LNCAP (cell line): ENCODE data around the gene LINC01488.

Experiments
- TF ChIP-seq, protein P1 (sequence below): fragments of 450-650 bp; IDR thresholded peaks from 2 replicates; pipeline ENCODE4 v1.5.1; 2017; ENCODE audit warnings: mild to moderate bottlenecking

Gene LINC01488

GRCh38 chr11:69512790-69513189 lies 31.3 kb downstream of the LINC01488 start:
- TF ChIP-seq, protein P1, sequence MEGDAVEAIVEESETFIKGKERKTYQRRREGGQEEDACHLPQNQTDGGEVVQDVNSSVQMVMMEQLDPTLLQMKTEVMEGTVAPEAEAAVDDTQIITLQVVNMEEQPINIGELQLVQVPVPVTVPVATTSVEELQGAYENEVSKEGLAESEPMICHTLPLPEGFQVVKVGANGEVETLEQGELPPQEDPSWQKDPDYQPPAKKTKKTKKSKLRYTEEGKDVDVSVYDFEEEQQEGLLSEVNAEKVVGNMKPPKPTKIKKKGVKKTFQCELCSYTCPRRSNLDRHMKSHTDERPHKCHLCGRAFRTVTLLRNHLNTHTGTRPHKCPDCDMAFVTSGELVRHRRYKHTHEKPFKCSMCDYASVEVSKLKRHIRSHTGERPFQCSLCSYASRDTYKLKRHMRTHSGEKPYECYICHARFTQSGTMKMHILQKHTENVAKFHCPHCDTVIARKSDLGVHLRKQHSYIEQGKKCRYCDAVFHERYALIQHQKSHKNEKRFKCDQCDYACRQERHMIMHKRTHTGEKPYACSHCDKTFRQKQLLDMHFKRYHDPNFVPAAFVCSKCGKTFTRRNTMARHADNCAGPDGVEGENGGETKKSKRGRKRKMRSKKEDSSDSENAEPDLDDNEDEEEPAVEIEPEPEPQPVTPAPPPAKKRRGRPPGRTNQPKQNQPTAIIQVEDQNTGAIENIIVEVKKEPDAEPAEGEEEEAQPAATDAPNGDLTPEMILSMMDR: no peak

DNA sequence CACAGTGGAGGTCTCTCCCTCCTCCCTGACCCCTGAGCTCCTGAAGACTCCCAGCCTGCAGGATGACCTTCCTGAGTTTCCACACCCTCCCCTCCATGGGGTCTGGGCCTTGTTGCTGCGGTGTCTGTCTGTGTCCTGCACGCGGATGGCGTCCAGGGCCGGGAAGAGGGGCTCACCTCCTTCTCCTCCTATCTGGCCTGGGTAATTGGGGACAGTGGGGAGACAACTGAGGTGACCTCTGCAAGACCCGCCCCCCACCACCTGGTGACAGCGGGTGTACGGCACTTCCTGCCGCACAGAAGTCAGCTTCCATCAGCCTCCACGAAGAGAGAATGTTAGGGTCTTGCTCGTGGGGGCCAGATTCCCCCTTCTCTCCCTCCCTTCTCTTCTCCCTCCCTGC lies 31.7 kb downstream of the LINC01488 start:
- TF ChIP-seq, protein P1: no peak

DNA sequence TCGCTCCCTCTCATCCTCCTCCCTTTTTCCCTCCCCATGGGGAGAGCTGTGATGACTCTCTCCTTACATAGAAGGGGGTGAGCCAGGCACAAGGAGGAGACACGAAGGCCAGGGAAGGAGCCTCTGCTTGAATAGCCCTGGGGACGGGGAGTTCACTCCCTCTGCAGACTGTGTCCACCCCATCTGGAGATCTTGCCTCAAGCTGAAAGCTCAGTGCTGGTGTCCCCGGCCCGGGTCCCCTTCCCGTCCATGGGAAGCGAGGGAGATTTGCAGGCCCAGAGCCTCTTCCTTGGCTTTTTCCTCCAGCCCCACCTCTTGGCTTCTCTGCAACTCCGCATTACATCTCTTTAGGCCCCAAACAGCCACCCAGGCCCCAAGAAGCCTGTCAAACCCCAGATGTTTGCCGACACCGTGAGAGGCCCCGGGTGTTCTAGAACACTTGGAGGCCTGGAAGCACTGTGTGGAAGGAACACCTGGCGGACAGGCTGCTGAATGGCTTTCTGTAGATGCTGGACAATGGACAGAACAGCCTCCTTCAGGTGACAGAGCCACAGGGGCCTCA lies 32.3 kb downstream of the LINC01488 start:
- TF ChIP-seq, protein P1: no peak

DNA sequence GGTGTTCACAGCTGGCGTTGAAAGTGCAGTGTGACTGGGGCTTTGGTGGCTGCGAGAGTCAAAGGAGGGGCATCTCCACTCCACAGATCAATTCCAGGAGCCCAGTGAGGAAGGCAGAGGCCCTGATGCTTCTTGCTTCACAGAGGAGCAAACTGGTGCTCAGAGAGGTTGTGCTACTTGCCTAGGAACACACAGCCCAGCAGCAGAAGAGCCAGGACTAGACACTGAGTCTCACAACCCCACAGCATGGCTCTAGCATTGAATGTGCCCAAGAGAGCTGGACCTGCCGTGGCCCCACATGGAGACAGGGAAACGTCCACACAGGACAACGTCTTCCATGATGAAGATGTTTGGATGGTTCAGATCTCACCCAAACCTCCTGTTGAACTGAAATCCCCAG lies 33.3 kb downstream of the LINC01488 start:
- TF ChIP-seq, protein P1: no peak

DNA sequence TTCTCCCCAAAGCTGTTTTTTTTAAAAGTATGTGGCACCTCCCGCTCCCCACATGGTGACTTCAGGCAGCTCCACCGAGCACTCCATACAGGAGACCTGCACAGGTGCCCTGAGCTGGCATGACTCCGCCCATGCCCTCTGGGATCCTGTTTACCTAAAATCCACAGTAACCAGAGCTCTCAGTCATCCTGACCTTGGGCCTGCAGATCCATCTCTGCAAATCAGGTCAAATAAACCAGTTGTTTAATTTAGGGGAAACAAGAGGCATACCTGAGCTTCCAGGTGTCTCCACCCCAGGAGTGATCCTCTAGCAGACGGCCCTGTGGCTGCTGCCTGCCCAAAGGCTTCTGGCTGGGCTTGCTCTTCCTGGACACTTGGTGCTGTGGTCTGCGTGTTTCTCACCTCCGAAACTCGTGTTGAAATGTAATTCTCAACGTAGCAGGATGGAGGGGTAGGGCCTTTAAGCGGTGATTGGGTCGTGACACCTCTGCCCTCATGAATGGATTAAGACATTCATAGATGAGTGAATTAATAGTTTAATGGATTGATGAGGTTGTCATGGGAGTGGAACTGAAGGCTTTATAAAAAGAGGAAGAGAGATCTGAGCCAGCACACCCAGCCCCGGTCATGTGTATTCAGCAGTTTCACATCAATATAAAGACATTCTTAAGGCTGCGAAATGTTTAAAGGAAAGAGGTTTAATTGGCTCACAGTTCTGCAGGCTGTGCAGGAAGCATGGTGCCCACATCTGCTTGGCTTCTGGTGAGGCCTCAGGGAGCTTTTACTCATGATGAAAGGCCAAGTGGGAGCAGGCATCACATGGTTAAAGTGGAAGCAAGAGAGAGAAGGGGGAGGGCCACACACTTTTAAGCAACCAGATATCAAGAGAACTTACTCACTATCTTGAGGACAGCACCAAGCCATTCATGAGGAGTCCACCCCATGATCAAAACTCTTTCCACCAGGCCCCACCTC lies 34.1 kb downstream of the LINC01488 start:
- TF ChIP-seq, protein P1: no peak

- TF ChIP-seq, protein P1: no peak
Observed at GRCh38 chr11:69516526-69516925, 35.1 kb downstream of the LINC01488 start.

- TF ChIP-seq, protein P1: no peak
Observed at GRCh38 chr11:69518081-69518950, 36.9 kb downstream of the LINC01488 start.
